H1 (cell line): ENCODE measurements around the gene SLC23A1.

ENCODE experiments used
- JUND ChIP-seq: IDR thresholded peaks from 2 replicates; pipeline ENCODE4 v1.6.1; 2011; ENCODE audit warnings: mild to moderate bottlenecking, improper control_type of control experiment, low read length
- POLR2AphosphoS5 ChIP-seq: IDR thresholded peaks from 2 replicates; pipeline ENCODE4 v1.6.1; 2011; ENCODE audit warnings: low read depth, low read length
- ZNF274 ChIP-seq: IDR thresholded peaks from 2 replicates; pipeline ENCODE4 v1.7.0; 2012; ENCODE audit warnings: low read length, borderline replicate concordance; ENCODE audit errors: extremely low read depth
- TF ChIP-seq, protein P1 (sequence below), 3 experiments: IDR thresholded peaks; 1 replicate in 2 of 3; 2 replicates in 1 of 3; pipeline versions ENCODE4 v1.5.1 to v1.6.1; 2011; ENCODE audit warnings: low read length in 3 of 3, mild to moderate bottlenecking in 3 of 3, inconsistent platforms in 2 of 3, low read depth in 1 of 3, moderate library complexity in 1 of 3; ENCODE audit not compliant: insufficient read depth in 1 of 3; ENCODE audit errors: control extremely low read depth in 1 of 3

DNA sequence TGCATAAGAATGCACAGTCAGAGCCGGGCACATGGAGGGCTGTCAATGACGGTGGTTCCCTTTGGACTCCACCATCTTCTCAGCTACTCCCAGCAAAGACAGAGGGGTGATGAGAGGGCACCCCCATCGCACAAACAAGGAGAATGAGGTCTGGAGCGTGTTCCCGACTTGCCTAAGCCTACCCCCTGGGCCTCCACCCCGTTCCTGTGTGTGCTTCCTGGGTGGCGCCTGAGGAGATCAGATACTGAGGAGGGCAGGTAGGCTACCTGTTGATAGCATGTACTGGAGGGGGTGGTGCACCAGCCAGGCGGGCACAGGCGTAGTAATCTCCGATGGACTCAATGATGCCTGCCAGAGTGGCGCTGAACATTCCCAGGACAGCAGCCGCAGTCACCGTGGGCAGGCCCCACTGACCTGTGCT lies 4.1 kb downstream of the SLC23A1 start:
- TF ChIP-seq, protein P1, sequence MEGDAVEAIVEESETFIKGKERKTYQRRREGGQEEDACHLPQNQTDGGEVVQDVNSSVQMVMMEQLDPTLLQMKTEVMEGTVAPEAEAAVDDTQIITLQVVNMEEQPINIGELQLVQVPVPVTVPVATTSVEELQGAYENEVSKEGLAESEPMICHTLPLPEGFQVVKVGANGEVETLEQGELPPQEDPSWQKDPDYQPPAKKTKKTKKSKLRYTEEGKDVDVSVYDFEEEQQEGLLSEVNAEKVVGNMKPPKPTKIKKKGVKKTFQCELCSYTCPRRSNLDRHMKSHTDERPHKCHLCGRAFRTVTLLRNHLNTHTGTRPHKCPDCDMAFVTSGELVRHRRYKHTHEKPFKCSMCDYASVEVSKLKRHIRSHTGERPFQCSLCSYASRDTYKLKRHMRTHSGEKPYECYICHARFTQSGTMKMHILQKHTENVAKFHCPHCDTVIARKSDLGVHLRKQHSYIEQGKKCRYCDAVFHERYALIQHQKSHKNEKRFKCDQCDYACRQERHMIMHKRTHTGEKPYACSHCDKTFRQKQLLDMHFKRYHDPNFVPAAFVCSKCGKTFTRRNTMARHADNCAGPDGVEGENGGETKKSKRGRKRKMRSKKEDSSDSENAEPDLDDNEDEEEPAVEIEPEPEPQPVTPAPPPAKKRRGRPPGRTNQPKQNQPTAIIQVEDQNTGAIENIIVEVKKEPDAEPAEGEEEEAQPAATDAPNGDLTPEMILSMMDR (IDR thresholded peaks at IDR 0.05; ENCODE audit: control extremely low read depth in 1 of 3, insufficient read depth in 1 of 3, low read depth in 1 of 3, low read length in 3 of 3): no peak
- no peak for TF ChIP-seq JUND
- TF ChIP-seq ZNF274: no peak
- TF ChIP-seq POLR2AphosphoS5: no peak
